Mucosa of rectum (tissue), 2 donors: ENCODE measurements around the gene MYO18B.

Experiments used
- H3K27ac ChIP-seq, 2 donors: one replicate each; pipeline ENCODE4 v1.7.0; 2013; ENCODE audit warnings: inconsistent platforms in 2 of 2, low read depth in 2 of 2, low read length in 2 of 2
- H3K27me3 ChIP-seq, 2 donors: one replicate each; pipeline ENCODE4 v1.7.0; 2013; ENCODE audit warnings: low read length in 2 of 2; ENCODE audit not compliant: control insufficient read depth in 2 of 2, insufficient read depth in 2 of 2
- H3K36me3 ChIP-seq, 2 donors: one replicate each; pipeline ENCODE4 v1.7.0; 2013; ENCODE audit warnings: low read length in 2 of 2; ENCODE audit not compliant: control insufficient read depth in 2 of 2, insufficient read depth in 2 of 2
- H3K4me1 ChIP-seq, 2 donors: one replicate each; pipeline ENCODE4 v1.7.0; 2013; ENCODE audit warnings: low read length in 2 of 2, mild to moderate bottlenecking in 1 of 2; ENCODE audit not compliant: control insufficient read depth in 2 of 2, insufficient read depth in 2 of 2
- H3K4me3 ChIP-seq, 2 donors: one replicate each; pipeline ENCODE4 v1.7.0; 2013; ENCODE audit warnings: low read length in 2 of 2
- H3K9ac ChIP-seq, 2 donors: one replicate each; pipeline ENCODE4 v1.7.0; 2013; ENCODE audit warnings: low read length in 2 of 2, low read depth in 1 of 2, mild to moderate bottlenecking in 1 of 2
- H3K9me3 ChIP-seq, 2 donors: one replicate each; pipeline ENCODE4 v1.7.0; 2013; ENCODE audit warnings: low read length in 2 of 2; ENCODE audit not compliant: control insufficient read depth in 2 of 2
- donor health status: healthy.
- donor health status: Normal muscosa, but diverticular disease.

MYO18B gene

DNA sequence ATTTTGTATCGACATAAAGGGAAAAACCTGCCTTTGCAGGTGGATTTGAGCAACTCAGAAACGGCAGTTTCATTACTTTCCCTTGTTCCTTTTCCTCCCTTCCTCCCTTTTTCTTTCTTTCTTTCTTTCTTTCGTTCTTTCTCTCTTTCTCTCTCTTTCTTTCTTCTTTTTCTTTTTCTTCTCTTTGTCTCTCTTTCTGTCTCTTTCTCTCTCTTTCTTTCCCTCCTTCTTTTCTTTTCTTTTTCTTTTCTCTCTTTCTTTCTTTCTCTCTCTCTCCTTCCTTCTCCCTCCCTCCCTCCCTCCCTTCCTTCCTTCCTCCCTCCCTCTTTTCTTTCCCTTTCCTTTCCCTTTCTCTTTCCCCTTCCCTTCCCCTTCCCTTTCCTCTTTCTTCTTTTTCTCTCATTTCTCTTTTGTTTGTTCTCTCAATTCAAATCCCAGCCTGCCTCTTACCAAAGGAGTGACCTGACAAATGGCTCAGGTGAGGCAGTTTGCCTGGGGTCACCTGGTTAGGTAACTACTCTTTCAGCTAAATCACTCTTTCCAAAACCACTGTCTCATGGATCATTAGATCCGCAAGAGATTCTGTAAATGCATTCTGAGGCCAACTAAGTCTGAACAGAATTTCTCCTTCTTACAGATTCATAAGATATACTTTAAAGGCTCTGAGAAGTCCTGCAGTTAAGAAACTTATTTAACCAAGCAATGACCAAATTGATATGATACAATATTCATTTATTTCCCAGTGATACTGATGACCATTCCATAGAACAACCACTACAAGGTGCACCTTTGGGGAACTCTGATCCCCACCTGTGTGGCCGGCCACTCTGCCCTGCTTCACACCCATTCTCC is 75.3 kb downstream of the MYO18B start:
- H3K9ac ChIP-seq: no peak overlapping the region
- H3K4me1 ChIP-seq: no peaks in the 10 kb centered on the region
- no peak overlapping the region for H3K27ac ChIP-seq
- no peaks in the 10 kb centered on the region for H3K9me3 ChIP-seq
- H3K36me3 ChIP-seq: no peaks in the 10 kb centered on the region
- no peak overlapping the region for H3K4me3 ChIP-seq
- peaks cover 2 to 5% of the 10 kb centered on the region in 2 donors for H3K27me3 ChIP-seq

DNA sequence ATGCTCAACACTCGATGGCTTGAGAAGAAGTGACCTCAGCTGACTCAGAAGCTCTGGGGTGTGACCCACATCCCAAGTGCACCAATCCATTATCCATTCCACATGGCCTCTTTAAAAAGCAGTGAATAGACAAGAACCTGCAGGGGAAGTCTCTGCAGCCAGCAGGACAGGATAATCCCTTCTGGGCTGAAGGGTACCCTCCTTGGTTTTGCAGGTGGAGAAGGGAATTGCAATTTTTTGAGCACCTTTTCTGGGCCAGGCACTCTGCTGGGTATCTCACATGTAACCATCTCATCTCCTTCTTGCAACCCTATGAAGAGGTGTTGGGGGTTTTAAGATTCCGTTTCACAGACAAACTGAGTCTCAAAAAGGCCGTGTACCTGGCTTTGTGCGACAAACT is 76.6 kb downstream of the MYO18B start:
- Histone ChIP-seq H3K4me3 (no peak overlapping the region), H3K9me3 (no peaks in the 10 kb centered on the region), H3K36me3 (no peaks in the 10 kb centered on the region), H3K27me3 (peaks cover 2 to 5% of the 10 kb centered on the region in 2 donors), H3K27ac (no peak overlapping the region), H3K4me1 (no peaks in the 10 kb centered on the region), H3K9ac (no peak overlapping the region)

DNA sequence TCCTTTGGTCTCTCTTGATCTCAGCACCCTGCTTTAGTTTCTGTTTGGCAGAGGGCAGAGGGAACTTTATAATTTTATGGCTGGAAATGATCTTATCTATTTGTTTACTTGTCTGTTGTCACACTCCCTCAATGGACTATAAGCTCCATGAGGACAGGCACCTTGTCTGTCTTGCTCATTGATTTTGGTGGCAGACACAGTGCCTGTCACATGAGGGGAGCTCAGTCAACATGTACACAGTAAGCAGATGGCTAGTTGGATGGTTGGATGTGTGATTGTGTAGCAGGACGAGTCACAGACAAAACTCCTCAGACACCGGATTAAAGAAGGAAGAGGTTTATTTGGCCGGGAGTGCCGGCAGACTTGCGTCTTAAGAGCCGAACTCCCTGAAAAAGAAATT is 80.4 kb downstream of the MYO18B start:
- no peak overlapping the region for H3K4me3 ChIP-seq
- H3K27ac ChIP-seq: no peak overlapping the region
- H3K9me3 ChIP-seq: no peaks in the 10 kb centered on the region
- no peaks in the 10 kb centered on the region for H3K4me1 ChIP-seq
- H3K27me3 ChIP-seq: peaks cover 0 to 4% of the 10 kb centered on the region in 2 donors
- H3K9ac ChIP-seq: no peak overlapping the region
- H3K36me3 ChIP-seq: no peaks in the 10 kb centered on the region

DNA sequence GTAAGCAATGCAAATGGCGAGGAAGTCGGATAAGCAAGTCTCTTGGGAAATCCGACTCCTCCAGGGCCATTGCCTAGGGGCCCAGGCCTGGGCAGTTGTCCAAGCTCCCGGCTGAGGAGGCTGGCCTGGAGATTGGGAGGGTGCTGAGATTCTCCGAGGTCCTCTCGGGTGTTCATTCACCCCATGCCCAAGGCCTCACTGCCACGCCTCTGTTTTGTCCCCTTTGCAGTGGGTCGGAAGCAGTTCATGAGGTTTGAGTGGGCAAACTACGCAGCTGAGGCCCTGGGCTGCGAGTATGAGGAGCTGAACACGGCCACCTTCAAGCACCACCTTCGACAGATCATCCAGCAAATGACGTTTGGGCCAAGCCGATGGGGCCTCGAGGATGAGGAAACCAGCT is 81.3 kb downstream of the MYO18B start:
- no peak overlapping the region for H3K27ac ChIP-seq
- no peak overlapping the region for H3K9ac ChIP-seq
- no peaks in the 10 kb centered on the region for H3K36me3 ChIP-seq
- H3K9me3 ChIP-seq: no peaks in the 10 kb centered on the region
- H3K4me1 ChIP-seq: no peaks in the 10 kb centered on the region
- H3K4me3 ChIP-seq: no peak overlapping the region
- peaks cover 0 to 4% of the 10 kb centered on the region in 2 donors for H3K27me3 ChIP-seq

DNA sequence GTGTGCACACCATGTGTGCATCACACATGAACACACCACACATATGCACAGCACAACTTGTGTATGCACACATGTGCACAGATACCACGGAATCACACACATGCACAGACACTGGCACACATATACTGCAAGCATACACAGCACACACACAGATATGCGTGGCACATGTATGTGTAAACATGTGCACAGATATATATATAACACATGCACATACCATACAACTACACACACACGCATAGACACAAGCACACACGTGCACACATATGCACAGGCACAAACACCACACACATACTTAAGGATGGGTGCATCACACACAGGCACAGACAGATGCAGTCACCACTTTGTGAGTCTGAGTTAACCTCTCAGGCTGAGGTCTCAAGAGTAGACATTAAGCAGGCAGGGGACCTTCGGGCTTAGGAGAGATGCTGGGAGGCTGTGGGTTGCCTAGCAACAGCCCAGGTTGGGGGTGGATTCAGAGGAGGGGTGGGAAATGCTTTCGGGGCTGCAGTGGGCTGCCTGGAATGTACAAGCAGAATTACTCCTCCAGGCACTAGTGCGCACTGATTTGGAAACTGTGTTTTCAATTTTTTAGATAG is 82.9 kb downstream of the MYO18B start:
- no peak overlapping the region for H3K9ac ChIP-seq
- H3K9me3 ChIP-seq: no peaks in the 10 kb centered on the region
- H3K27ac ChIP-seq: no peak overlapping the region

DNA sequence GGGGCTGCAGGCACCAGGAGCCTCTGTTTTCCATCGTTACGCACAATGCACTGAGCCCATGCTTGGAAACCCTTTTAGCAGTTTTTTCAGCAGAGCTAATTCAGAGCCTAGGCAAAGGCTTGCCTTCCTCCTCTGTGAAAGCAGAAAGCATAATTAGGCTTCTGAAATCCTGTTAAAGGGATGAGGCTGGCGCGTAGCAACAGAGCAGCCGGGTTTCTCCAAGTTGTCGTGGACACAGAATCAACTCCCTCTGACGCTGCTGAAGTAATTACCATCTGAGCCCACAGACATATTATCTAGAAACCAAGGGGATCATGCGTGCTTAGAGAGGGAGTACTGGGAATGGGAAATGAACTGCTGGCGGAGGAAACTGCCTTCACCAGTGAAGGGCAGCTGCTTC is 85.4 kb downstream of the MYO18B start:
- no peaks in the 10 kb centered on the region for H3K4me1 ChIP-seq
- no peaks in the 10 kb centered on the region for H3K36me3 ChIP-seq

More for the DNA sequence above, 82.9 kb downstream of the MYO18B start:
- no peaks in the 10 kb centered on the region for H3K36me3 ChIP-seq
- H3K4me1 ChIP-seq: no peaks in the 10 kb centered on the region
- H3K27me3 ChIP-seq: peaks cover 0 to 2% of the 10 kb centered on the region in 2 donors
- no peak overlapping the region for H3K4me3 ChIP-seq

DNA sequence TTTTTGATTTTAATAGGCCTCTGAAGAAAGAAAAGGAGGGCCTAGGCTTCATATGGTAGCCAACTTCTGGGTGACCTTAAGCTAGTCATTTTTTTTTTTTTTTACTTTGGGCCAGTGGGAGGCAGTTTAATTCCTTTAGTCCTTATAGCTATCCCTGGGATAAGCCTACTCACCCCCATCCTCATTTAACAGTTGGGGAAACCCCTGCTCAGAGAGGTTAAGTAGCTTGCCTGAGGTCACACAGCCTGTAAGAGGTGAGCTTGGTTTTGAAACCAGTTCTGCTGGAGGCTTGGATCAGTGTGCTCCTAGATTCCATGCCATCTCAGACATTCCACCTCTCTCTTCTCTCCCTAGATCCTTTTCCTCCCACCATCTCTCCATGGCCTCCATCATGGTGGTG is 86.4 kb downstream of the MYO18B start:
- H3K36me3 ChIP-seq: no peaks in the 10 kb centered on the region
- H3K27ac ChIP-seq: no peak overlapping the region
- H3K9me3 ChIP-seq: peaks cover 0 to 5% of the 10 kb centered on the region in 2 donors
- no peaks in the 10 kb centered on the region for H3K4me1 ChIP-seq
- no peak overlapping the region for H3K4me3 ChIP-seq
- H3K27me3 ChIP-seq: peaks cover 0 to 2% of the 10 kb centered on the region in 2 donors
- no peak overlapping the region for H3K9ac ChIP-seq

More for the DNA sequence above, 85.4 kb downstream of the MYO18B start:
- H3K27me3 ChIP-seq: peaks cover 0 to 2% of the 10 kb centered on the region in 2 donors
- H3K27ac ChIP-seq: no peak overlapping the region
- H3K9ac ChIP-seq: no peak overlapping the region
- no peak overlapping the region for H3K4me3 ChIP-seq
- H3K9me3 ChIP-seq: peaks cover 0 to 5% of the 10 kb centered on the region in 2 donors

DNA sequence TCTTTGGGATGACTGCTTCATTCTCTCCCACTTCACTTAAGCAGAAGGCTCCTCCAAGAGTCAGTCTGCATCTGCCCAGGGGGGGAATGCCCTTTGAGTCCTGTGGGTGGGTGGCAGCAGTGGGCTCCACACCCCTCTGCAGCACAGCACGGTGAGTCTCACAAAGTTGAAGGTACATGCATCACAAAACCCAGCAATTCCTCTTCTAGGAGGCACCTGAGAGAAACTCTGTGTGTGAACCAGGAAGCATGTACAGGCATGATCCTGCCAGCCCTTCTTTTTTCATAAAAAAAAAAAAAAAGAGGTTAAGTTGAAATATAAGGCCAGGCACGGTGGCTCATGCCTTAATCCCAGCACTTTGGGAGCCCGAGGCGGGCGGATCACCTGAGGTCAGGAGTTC is 87.2 kb downstream of the MYO18B start:
- no peaks in the 10 kb centered on the region for H3K4me1 ChIP-seq
- H3K27me3 ChIP-seq: peaks cover 0 to 2% of the 10 kb centered on the region in 2 donors
- no peak overlapping the region for H3K9ac ChIP-seq
- H3K36me3 ChIP-seq: no peaks in the 10 kb centered on the region
- no peak overlapping the region for H3K4me3 ChIP-seq
- H3K9me3 ChIP-seq: peaks cover 0 to 5% of the 10 kb centered on the region in 2 donors
- no peak overlapping the region for H3K27ac ChIP-seq

DNA sequence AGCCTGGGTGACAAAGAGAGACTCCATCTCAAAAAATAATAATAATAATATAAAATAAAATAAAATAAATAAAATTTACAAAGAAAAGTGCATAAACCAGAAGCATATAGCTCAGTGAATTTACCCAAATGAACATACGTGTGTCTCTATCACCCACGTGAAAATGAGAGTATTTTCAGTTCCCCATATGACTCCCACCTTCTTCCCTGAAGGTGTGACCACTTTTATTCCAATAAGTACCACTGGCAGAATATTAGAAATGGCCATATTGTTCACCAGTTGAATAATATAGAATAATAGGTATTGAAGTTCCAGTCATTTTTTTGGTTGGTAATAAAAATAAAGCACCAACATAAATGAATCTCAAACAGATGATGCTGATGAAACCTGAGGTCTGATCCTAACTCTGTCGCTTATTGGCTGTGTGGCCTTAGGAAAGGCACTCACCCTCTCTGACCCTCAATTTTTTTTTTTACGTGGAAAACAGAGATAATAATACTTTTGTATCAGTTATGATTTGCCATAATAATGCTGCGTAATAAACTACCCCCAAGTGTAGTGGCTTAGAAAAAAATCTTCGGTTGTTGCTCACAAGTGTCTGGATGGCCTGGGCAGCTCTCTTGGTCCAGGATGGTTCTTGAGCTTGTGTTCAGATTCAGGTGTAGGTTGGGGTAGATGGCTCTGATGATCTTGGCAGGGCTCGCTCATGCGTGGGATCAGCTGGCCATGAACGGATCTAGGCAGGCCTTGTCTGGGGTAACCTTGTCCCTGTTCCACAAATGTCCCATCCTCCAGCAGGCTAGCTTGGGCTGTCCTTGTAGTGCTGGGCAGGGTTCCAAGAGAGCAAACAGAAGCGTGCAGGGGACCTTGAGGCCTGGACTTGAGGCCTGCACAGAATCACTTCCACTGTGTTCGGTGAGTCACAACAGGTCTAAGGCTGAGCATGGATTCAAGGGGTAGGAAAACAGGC is 88.1 kb downstream of the MYO18B start:
- no peaks in the 10 kb centered on the region for H3K36me3 ChIP-seq
- no peak overlapping the region for H3K27ac ChIP-seq
- no peak overlapping the region for H3K4me3 ChIP-seq
- H3K9me3 ChIP-seq: peaks cover 0 to 5% of the 10 kb centered on the region in 2 donors
- H3K9ac ChIP-seq: no peak overlapping the region
- H3K4me1 ChIP-seq: no peaks in the 10 kb centered on the region
- peaks cover 0 to 2% of the 10 kb centered on the region in 2 donors for H3K27me3 ChIP-seq
